HCT116 (cell line): Measurements from ENCODE around the gene NALCN. TPM values are rescaled to one million over a fixed set of nuclear protein-coding genes. Genes with fewer than 3 reads are reported as not detected.

ENCODE experiments used
- ATAC-seq: fragments of 200-7000 bp; cut with Tn5 transposase; 2 replicates; pipeline ENCODE4 v1.9.1; 2020; ENCODE audit warnings: mild to moderate bottlenecking, moderate library complexity
- BruUV-seq: library from RNA; stranded (reverse); fragments of 400-500 nt; replicated peaks from 2 replicates; lab custom pipeline; 2021; lab: Mats Ljungman, UMichigan
- CTCF ChIA-PET: fragments of 300-600 bp; sonication (Branson Sonifier 250); formaldehyde crosslinking; loops from one replicate; lab custom pipeline; 2021; ENCODE audit warnings: antibody characterized with exemption; lab: Charles Lee
- POLR2A ChIA-PET: fragments of 300-600, 350-600 bp; sonication (Branson Sonifier 250); formaldehyde crosslinking; loops from one replicate; lab custom pipeline; 2021; ENCODE audit warnings: antibody characterized with exemption; lab: Charles Lee
- RAD21 ChIA-PET, 2 experiments: fragments of 300-600 bp; sonication (Branson Sonifier 250); formaldehyde crosslinking; loops; one replicate each; lab custom pipeline; 2023; ENCODE audit warnings: low total read pairs in 2 of 2; ENCODE audit not compliant: uncharacterized antibody in 2 of 2, unreplicated experiment in 2 of 2, low non-redundant PET in 1 of 2; lab: Charles Lee
- DNase-seq: peaks from one replicate; pipeline ENCODE4 v3.0.0-alpha.2; 2010; ENCODE audit warnings: low read depth, low spot score
- H2AFZ ChIP-seq: fragments of 200-600 bp; shearing (Covaris generic), sonication (generic); 2 replicates; pipeline ENCODE4 v1.6.1; 2017; ENCODE audit warnings: low read depth, mixed run types, mixed read lengths, antibody characterized with exemption, low read length; ENCODE audit not compliant: poor library complexity, severe bottlenecking
- H3K27ac ChIP-seq: 2 replicates; pipeline ENCODE4 v1.5.1; 2012; ENCODE audit warnings: low read depth, low read length
- H3K27me3 ChIP-seq: fragments of 200-600 bp; sonication (generic); 2 replicates; pipeline ENCODE4 v1.6.1; 2016; ENCODE audit warnings: mixed run types, low read length, mixed read lengths; ENCODE audit not compliant: insufficient read depth
- H3K36me3 ChIP-seq, 2 experiments: fragments of 200-500 bp in 1 of 2; fragments of 200-600 bp in 1 of 2; sonication (Bioruptor generic) in 1 of 2; sonication (generic) in 1 of 2; 2 replicates each; pipeline versions ENCODE4 v1.5.1 to v1.6.1; 2014 to 2016; ENCODE audit warnings: low read length in 2 of 2, inconsistent platforms in 1 of 2, mixed read lengths in 1 of 2, mixed run types in 1 of 2; ENCODE audit not compliant: insufficient read depth in 2 of 2, control insufficient read depth in 1 of 2
- H3K4me1 ChIP-seq, 2 experiments: fragments of 200-600 bp in 1 of 2; sonication (generic) in 1 of 2; 2 replicates each; pipeline versions ENCODE4 v1.5.1 to v1.6.1; 2012 to 2017; ENCODE audit warnings: low read length in 2 of 2, inconsistent platforms in 1 of 2, mild to moderate bottlenecking in 1 of 2, mixed read lengths in 1 of 2, mixed run types in 1 of 2, moderate library complexity in 1 of 2; ENCODE audit not compliant: insufficient read depth in 2 of 2, control insufficient read depth in 1 of 2
- H3K4me2 ChIP-seq: fragments of 200-600 bp; sonication (generic); 2 replicates; pipeline ENCODE4 v1.6.1; 2017; ENCODE audit warnings: mixed run types, low read length, mixed read lengths
- H3K4me3 ChIP-seq, 2 experiments: fragments of 200-600 bp in 1 of 2; sonication (generic) in 1 of 2; replicated peaks in 1 of 2; 2 replicates each; pipeline ENCODE4 v1.5.1; 2011 to 2016; ENCODE audit warnings: low read length in 2 of 2, control low read depth in 1 of 2, low read depth in 1 of 2, mild to moderate bottlenecking in 1 of 2, mixed read lengths in 1 of 2, mixed run types in 1 of 2
- H3K79me2 ChIP-seq: fragments of 200-600 bp; sonication (generic); 2 replicates; pipeline ENCODE4 v1.6.1; 2017; ENCODE audit warnings: mild to moderate bottlenecking, mixed run types, low read length, moderate library complexity, mixed read lengths; ENCODE audit not compliant: insufficient read depth
- H3K9ac ChIP-seq: fragments of 200-600 bp; sonication (generic); 2 replicates; pipeline ENCODE4 v1.6.1; 2016; ENCODE audit warnings: low read length, mixed read lengths
- H3K9me2 ChIP-seq: fragments of 200-600 bp; sonication (generic), shearing (Covaris generic); 2 replicates; pipeline ENCODE4 v1.6.1; 2017; ENCODE audit warnings: mixed run types, mild to moderate bottlenecking, moderate library complexity; ENCODE audit not compliant: insufficient read depth
- H3K9me3 ChIP-seq, 2 experiments: fragments of 200-500 bp in 1 of 2; fragments of 200-600 bp in 1 of 2; sonication (Bioruptor generic) in 1 of 2; sonication (generic) in 1 of 2; 2 replicates each; pipeline ENCODE4 v1.6.1; 2014 to 2017; ENCODE audit warnings: low read length in 2 of 2, mixed read lengths in 2 of 2, inconsistent platforms in 1 of 2, low read depth in 1 of 2, mild to moderate bottlenecking in 1 of 2, mixed run types in 1 of 2, moderate library complexity in 1 of 2; ENCODE audit not compliant: control insufficient read depth in 1 of 2, insufficient read depth in 1 of 2
- H4K20me1 ChIP-seq: fragments of 200-600 bp; sonication (generic), shearing (Covaris generic); 2 replicates; pipeline ENCODE4 v1.6.1; 2017; ENCODE audit warnings: mixed run types, mild to moderate bottlenecking, moderate library complexity; ENCODE audit not compliant: insufficient read depth
- EGR1 ChIP-seq: IDR thresholded peaks from 2 replicates; pipeline ENCODE4 v1.6.1; 2012; ENCODE audit warnings: low read depth
- EZH2phosphoT487 ChIP-seq: fragments of 200-600 bp; IDR thresholded peaks from 2 replicates; pipeline ENCODE4 v1.6.1; 2018; ENCODE audit warnings: antibody characterized with exemption, borderline replicate concordance
- ZFX ChIP-seq: fragments of 450-650 bp; IDR thresholded peaks from 2 replicates; pipeline ENCODE4 v1.6.1; 2017
- intact Hi-C: fragments of 100-400 bp; cut with micrococcal nuclease; formaldehyde crosslinking; loops from 2 replicates; pipeline ENCODE4 v1.10.0; 2022
- total RNA-seq: library from RNA; stranded (reverse); gene quantifications from one replicate; pipeline ENCODE4 v1.2.1, GENCODE V29; 2021; ENCODE audit not compliant: unreplicated experiment
- TF ChIP-seq, protein P1 (sequence below): IDR thresholded peaks from 2 replicates; pipeline ENCODE4 v1.6.1; 2012
- TF ChIP-seq, protein P2 (sequence below): IDR thresholded peaks from 2 replicates; pipeline ENCODE4 v1.6.1; 2012
- TF ChIP-seq, protein P3 (sequence below): IDR thresholded peaks from 2 replicates; pipeline ENCODE4 v1.6.1; 2011; ENCODE audit warnings: mild to moderate bottlenecking, low read length, moderate library complexity; ENCODE audit not compliant: insufficient replicate concordance; ENCODE audit errors: extremely low read depth

The NALCN gene
- total RNA-seq, 1 experiment from 2014 or later: not detected

DNA sequence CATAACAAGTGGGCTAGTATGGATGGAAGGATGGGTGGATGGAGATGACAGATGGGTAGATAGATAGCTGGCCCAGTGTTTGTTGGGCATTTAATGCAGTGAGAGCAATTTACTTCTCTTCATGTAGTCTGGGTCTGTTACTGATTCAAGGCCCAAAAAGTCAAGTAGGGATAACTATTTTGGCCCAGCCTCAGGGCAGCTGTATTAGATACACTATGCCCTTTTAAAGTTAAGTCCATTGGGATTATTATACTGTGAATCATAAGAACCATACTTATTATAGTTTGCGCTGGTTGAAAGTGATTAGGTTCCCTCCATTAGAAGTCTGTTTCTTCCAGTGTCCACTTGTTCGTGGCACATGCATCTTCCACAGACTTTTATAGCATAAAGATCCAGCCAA is 40.9 kb upstream of the NALCN start (continued):
- TF ChIP-seq, protein P1, sequence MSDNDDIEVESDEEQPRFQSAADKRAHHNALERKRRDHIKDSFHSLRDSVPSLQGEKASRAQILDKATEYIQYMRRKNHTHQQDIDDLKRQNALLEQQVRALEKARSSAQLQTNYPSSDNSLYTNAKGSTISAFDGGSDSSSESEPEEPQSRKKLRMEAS: no peak
- TF ChIP-seq, protein P2, sequence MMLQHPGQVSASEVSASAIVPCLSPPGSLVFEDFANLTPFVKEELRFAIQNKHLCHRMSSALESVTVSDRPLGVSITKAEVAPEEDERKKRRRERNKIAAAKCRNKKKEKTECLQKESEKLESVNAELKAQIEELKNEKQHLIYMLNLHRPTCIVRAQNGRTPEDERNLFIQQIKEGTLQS: no peak
- TF ChIP-seq EZH2phosphoT487: no peak
- no peak for TF ChIP-seq ZFX
- TF ChIP-seq EGR1: no peak

DNA sequence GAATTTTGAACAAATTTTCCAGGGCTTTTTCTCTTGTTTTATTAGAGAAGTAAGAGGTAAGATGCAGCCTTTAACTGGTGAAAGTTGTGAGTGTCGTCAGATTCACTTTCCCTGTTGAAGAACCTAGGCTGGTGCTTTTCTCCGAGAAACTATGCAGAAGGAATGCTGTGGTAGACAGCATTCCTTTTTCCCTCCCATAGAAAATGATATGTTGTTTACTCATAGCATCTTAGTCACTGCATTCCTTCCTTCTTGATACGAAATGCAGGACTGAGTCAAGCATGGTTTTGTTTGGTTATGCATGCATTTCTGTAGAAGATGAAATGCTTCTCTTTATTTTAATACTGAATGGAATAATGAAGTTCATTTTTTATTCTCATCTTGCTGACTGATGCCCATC is 39.6 kb upstream of the NALCN start:
- H3K27ac ChIP-seq: peak overlapping the region; percentile 53; the same call in 1 of the 2 replicates
- intact Hi-C loops: no loop called here
- H2AFZ ChIP-seq: no peak overlapping the region
- RAD21 ChIA-PET: no interaction called here
- H3K36me3 ChIP-seq: no peaks in the 10 kb centered on the region
- BruUV-seq: no TSS peak
- peaks cover 0 to 10% of the 10 kb centered on the region in 2 experiments; a peak in 2 of 4 replicates for H3K9me3 ChIP-seq
- H3K27me3 ChIP-seq: no peaks in the 10 kb centered on the region
- H3K4me3 ChIP-seq: no peak overlapping the region
- H3K4me1 ChIP-seq: peaks cover 15 to 24% of the 10 kb centered on the region in 2 experiments
- DNase-seq (no peak), ATAC-seq (peak; percentile 49; the same call in 1 of the 2 replicates)
- CTCF ChIA-PET: no interaction called here
- TF ChIP-seq, protein P1: no peak
- TF ChIP-seq, protein P3, sequence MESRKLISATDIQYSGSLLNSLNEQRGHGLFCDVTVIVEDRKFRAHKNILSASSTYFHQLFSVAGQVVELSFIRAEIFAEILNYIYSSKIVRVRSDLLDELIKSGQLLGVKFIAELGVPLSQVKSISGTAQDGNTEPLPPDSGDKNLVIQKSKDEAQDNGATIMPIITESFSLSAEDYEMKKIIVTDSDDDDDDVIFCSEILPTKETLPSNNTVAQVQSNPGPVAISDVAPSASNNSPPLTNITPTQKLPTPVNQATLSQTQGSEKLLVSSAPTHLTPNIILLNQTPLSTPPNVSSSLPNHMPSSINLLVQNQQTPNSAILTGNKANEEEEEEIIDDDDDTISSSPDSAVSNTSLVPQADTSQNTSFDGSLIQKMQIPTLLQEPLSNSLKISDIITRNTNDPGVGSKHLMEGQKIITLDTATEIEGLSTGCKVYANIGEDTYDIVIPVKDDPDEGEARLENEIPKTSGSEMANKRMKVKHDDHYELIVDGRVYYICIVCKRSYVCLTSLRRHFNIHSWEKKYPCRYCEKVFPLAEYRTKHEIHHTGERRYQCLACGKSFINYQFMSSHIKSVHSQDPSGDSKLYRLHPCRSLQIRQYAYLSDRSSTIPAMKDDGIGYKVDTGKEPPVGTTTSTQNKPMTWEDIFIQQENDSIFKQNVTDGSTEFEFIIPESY: no peak
- H4K20me1 ChIP-seq: no peaks in the 10 kb centered on the region
- H3K79me2 ChIP-seq: no peaks in the 10 kb centered on the region
- H3K9me2 ChIP-seq: no peaks in the 10 kb centered on the region
- POLR2A ChIA-PET: no interaction called here
- no peak overlapping the region for H3K9ac ChIP-seq
- peak overlapping the region; percentile 32 for H3K4me2 ChIP-seq
